H9 (cell line): Measurements from ENCODE around the gene DYRK4. TPM values are rescaled to one million over a fixed set of nuclear protein-coding genes. Genes with fewer than 3 reads are reported as not detected.

Experiments used
- DNase-seq: peaks from one replicate; pipeline ENCODE4 v3.0.0-alpha.2; 2017
- H2AFZ ChIP-seq: one replicate; pipeline ENCODE4 v1.6.1; 2013; ENCODE audit warnings: mild to moderate bottlenecking, low read length, control low read depth, moderate library complexity
- H2AK5ac ChIP-seq: 2 replicates; pipeline ENCODE4 v1.6.1; 2013; ENCODE audit warnings: low read length, control low read depth, mixed read lengths; ENCODE audit not compliant: insufficient read length
- H2BK120ac ChIP-seq: one replicate; pipeline ENCODE4 v1.6.1; 2013; ENCODE audit warnings: low read depth, mild to moderate bottlenecking, low read length, control low read depth, inconsistent platforms; ENCODE audit not compliant: poor library complexity, severe bottlenecking
- H2BK12ac ChIP-seq: 2 replicates; pipeline ENCODE4 v1.6.1; 2013; ENCODE audit warnings: low read length, control low read depth, mixed read lengths, low read depth; ENCODE audit not compliant: insufficient read length
- H2BK15ac ChIP-seq: 2 replicates; pipeline ENCODE4 v1.6.1; 2013; ENCODE audit warnings: low read depth, low read length, control low read depth
- H2BK20ac ChIP-seq: one replicate; pipeline ENCODE4 v1.6.1; 2013; ENCODE audit warnings: low read depth, mild to moderate bottlenecking, low read length, control low read depth, inconsistent platforms; ENCODE audit not compliant: poor library complexity, severe bottlenecking
- H2BK5ac ChIP-seq: 2 replicates; pipeline ENCODE4 v1.6.1; 2013; ENCODE audit warnings: low read length, control low read depth, mixed read lengths; ENCODE audit not compliant: insufficient read length
- H3K14ac ChIP-seq: 2 replicates; pipeline ENCODE4 v1.6.1; 2013; ENCODE audit warnings: low read length, control low read depth; ENCODE audit not compliant: insufficient read depth
- H3K18ac ChIP-seq: 2 replicates; pipeline ENCODE4 v1.6.1; 2013; ENCODE audit warnings: low read depth, mild to moderate bottlenecking, mixed read lengths, low read length, control low read depth; ENCODE audit not compliant: insufficient read length
- H3K23ac ChIP-seq: 2 replicates; pipeline ENCODE4 v1.6.1; 2013; ENCODE audit warnings: low read length, control low read depth, mixed read lengths, low read depth; ENCODE audit not compliant: insufficient read length
- H3K23me2 ChIP-seq: 2 replicates; pipeline ENCODE4 v1.6.1; 2013; ENCODE audit warnings: low read depth, mild to moderate bottlenecking, mixed read lengths, low read length, control low read depth; ENCODE audit not compliant: insufficient read length, poor library complexity, severe bottlenecking
- H3K27ac ChIP-seq: 2 replicates; pipeline ENCODE4 v1.5.1; 2013; ENCODE audit warnings: low read length, control low read depth, mixed read lengths, low read depth; ENCODE audit not compliant: insufficient read length
- H3K27me3 ChIP-seq: 2 replicates; pipeline ENCODE4 v1.6.1; 2013; ENCODE audit warnings: low read length, control low read depth, inconsistent platforms; ENCODE audit not compliant: insufficient read depth
- H3K4ac ChIP-seq: 2 replicates; pipeline ENCODE4 v1.6.1; 2013; ENCODE audit warnings: low read depth, mild to moderate bottlenecking, control low read depth, inconsistent platforms, low read length, moderate library complexity
- H3K4me1 ChIP-seq: 2 replicates; pipeline ENCODE4 v1.6.1; 2013; ENCODE audit warnings: low read length, control low read depth, inconsistent platforms; ENCODE audit not compliant: insufficient read depth
- H3K4me2 ChIP-seq: 2 replicates; pipeline ENCODE4 v1.6.1; 2013; ENCODE audit warnings: low read length, control low read depth, mixed read lengths; ENCODE audit not compliant: insufficient read length, insufficient read depth
- H3K56ac ChIP-seq: 2 replicates; pipeline ENCODE4 v1.6.1; 2013; ENCODE audit warnings: low read depth, mild to moderate bottlenecking, mixed read lengths, low read length, control low read depth; ENCODE audit not compliant: insufficient read length
- H3K79me1 ChIP-seq: 2 replicates; pipeline ENCODE4 v1.6.1; 2013; ENCODE audit warnings: low read depth, mild to moderate bottlenecking, moderate library complexity, low read length, control low read depth, inconsistent platforms; ENCODE audit not compliant: insufficient read depth, poor library complexity, severe bottlenecking
- H3K79me2 ChIP-seq: 2 replicates; pipeline ENCODE4 v1.6.1; 2013; ENCODE audit warnings: low read length, control low read depth, inconsistent platforms; ENCODE audit not compliant: insufficient read depth
- H3K9ac ChIP-seq: 2 replicates; pipeline ENCODE4 v1.6.1; 2013; ENCODE audit warnings: low read length, control low read depth, mixed read lengths; ENCODE audit not compliant: insufficient read length; ENCODE audit errors: extremely low read depth
- H3K9me3 ChIP-seq: one replicate; pipeline ENCODE4 v1.6.1; 2013; ENCODE audit warnings: low read depth, low read length, inconsistent platforms; ENCODE audit not compliant: control insufficient read depth
- H3T11ph ChIP-seq: one replicate; pipeline ENCODE4 v1.6.1; 2013; ENCODE audit warnings: mild to moderate bottlenecking, low read length, control low read depth, inconsistent platforms
- H4K20me1 ChIP-seq: one replicate; pipeline ENCODE4 v1.6.1; 2013; ENCODE audit not compliant: control insufficient read depth, insufficient read length, insufficient read depth
- H4K5ac ChIP-seq: 2 replicates; pipeline ENCODE4 v1.6.1; 2013; ENCODE audit warnings: low read depth, mild to moderate bottlenecking, mixed read lengths, low read length, control low read depth; ENCODE audit not compliant: insufficient read length
- H4K8ac ChIP-seq: replicated peaks from 2 replicates; pipeline ENCODE4 v1.6.1; 2013; ENCODE audit warnings: low read length, control low read depth, mixed read lengths, low read depth; ENCODE audit not compliant: insufficient read length
- H4K91ac ChIP-seq: 2 replicates; pipeline ENCODE4 v1.6.1; 2013; ENCODE audit warnings: low read depth, mild to moderate bottlenecking, moderate library complexity, mixed read lengths, low read length, control low read depth; ENCODE audit not compliant: insufficient read length
- H3K27ac Mint-ChIP-seq, 3 experiments: 2 replicates in 2 of 3; 3 replicates in 1 of 3; pipeline ENCODE4 v1.8.0; 2020 to 2021; ENCODE audit warnings: mixed read lengths in 3 of 3, mild to moderate bottlenecking in 1 of 3, moderate library complexity in 1 of 3
- H3K27me3 Mint-ChIP-seq: 2 replicates; pipeline ENCODE4 v1.8.0; 2021; ENCODE audit warnings: low read depth, mild to moderate bottlenecking, moderate library complexity, mixed read lengths
- H3K36me3 Mint-ChIP-seq, 3 experiments: 2 replicates in 2 of 3; 3 replicates in 1 of 3; pipeline ENCODE4 v1.8.0; 2020 to 2021; ENCODE audit warnings: low read depth in 3 of 3, mixed read lengths in 3 of 3; ENCODE audit not compliant: insufficient read depth in 1 of 3
- H3K4me1 Mint-ChIP-seq, 2 experiments: 2 replicates each; pipeline ENCODE4 v1.8.0; 2020; ENCODE audit warnings: mixed read lengths in 2 of 2
- H3K4me3 Mint-ChIP-seq, 2 experiments: 2 replicates in 1 of 2; 3 replicates in 1 of 2; pipeline ENCODE4 v1.8.0; 2020 to 2021; ENCODE audit warnings: mild to moderate bottlenecking in 2 of 2, mixed read lengths in 2 of 2, moderate library complexity in 1 of 2
- H3K9me3 Mint-ChIP-seq, 2 experiments: 2 replicates in 1 of 2; 3 replicates in 1 of 2; pipeline ENCODE4 v1.8.0; 2020; ENCODE audit warnings: mild to moderate bottlenecking in 2 of 2, mixed read lengths in 2 of 2, moderate library complexity in 1 of 2
- CTCF ChIP-seq: fragments of 200-600 bp; sonication (generic); conservative IDR thresholded peaks from 3 replicates; pipeline ENCODE4 v1.8.0; 2021; ENCODE audit warnings: antibody characterized with exemption, mild to moderate bottlenecking
- WGBS: extraction: QIAGEN DNeasy Blood & Tissue Kit; methylation state at CpG from one replicate; pipeline ENCODE4 v1.1.7; 2013; ENCODE audit warnings: missing lambda C conversion rate, low lambda C conversion rate, mixed read lengths; ENCODE audit not compliant: insufficient read length; ENCODE audit errors: extremely low coverage; 5-methylcytosine and 5-hydroxymethylcytosine counted together
- total RNA-seq: library from RNA; stranded (reverse); gene quantifications from 2 replicates; pipeline ENCODE4 v1.2.1, GENCODE V29; 2021

The DYRK4 gene
- total RNA-seq, 1 experiment from 2014 or later = 15.5 TPM

GRCh38 chr12:4615667-4616066 lies 53.7 kb downstream of the DYRK4 start:
- no peak overlapping the region for H3K56ac ChIP-seq
- H3K14ac ChIP-seq = no peak overlapping the region
- Mint-ChIP-seq H3K36me3 (peaks cover 0 to 16% (median 14%) of the 10 kb centered on the region in 3 experiments; a peak in 4 of 7 replicates), H3K27me3 (no peaks in the 10 kb centered on the region; the same call in 1 of the 2 replicates), H3K4me3 (no peak overlapping the region), H3K27ac (no peak overlapping the region; a peak in 1 of 7 replicates), H3K4me1 (no peaks in the 10 kb centered on the region), H3K9me3 (no peaks in the 10 kb centered on the region)
- no peak for DNase-seq
- H2BK15ac ChIP-seq = no peak overlapping the region
- no peak overlapping the region for H2BK12ac ChIP-seq
- H3K27me3 ChIP-seq = no peaks in the 10 kb centered on the region
- H3K23ac ChIP-seq = no peak overlapping the region
- H3K9me3 ChIP-seq = no peaks in the 10 kb centered on the region
- H3K79me1 ChIP-seq = no peaks in the 10 kb centered on the region
- TF ChIP-seq CTCF = no peak
- no peak overlapping the region for H2BK20ac ChIP-seq
- no peak overlapping the region for H2AFZ ChIP-seq
- no peak overlapping the region for H4K5ac ChIP-seq
- H4K91ac ChIP-seq = no peak overlapping the region
- H2BK120ac ChIP-seq = no peak overlapping the region
- H3K18ac ChIP-seq = no peak overlapping the region
- H3K9ac ChIP-seq = no peak overlapping the region
- no peaks in the 10 kb centered on the region for H4K20me1 ChIP-seq
- H3T11ph ChIP-seq = no peak overlapping the region
- H3K79me2 ChIP-seq = no peaks in the 10 kb centered on the region
- H3K23me2 ChIP-seq = no peaks in the 10 kb centered on the region
- H3K27ac ChIP-seq = no peak overlapping the region
- no peak overlapping the region for H2AK5ac ChIP-seq
- H3K4me1 ChIP-seq = no peaks in the 10 kb centered on the region
- H3K4ac ChIP-seq = no peak overlapping the region
- WGBS = no CpG with 5 or more reads among the region's 9 CpGs
- no peak overlapping the region for H2BK5ac ChIP-seq
- H3K4me2 ChIP-seq = no peak overlapping the region
- H4K8ac ChIP-seq = no peak overlapping the region
